DMS153 (cell line): Measurements from ENCODE around the gene KRT10.
"Not testable (repeated sequence)": the region's sequence is repeated elsewhere in the genome, so short reads cannot be mapped to it uniquely, and the experiment has no call there.

Experiments used
- DNase-seq: peaks from one replicate; lab custom pipeline; 2025; lab: John Stamatoyannopoulos, UW

Gene KRT10

DNA sequence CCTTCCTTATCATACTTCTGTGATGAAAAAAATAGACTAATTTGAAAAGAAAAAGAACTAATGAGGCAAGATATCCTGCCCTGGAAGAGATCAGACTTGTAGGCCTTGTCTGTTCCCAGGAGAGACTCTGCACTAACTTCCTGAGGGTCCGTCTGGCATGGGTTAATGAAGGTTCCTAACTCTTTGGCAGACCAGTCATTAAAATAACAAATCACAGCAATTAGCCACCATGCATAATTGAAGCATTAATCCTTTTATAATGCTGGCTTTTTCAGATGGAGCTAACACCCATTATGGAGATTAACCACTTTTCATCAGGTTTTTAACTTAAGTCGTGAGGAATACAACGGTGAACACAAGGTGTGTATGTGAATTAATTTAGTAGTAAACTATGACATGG lies 10.4 kb upstream of the KRT10 start:
- DNase-seq = no peak

DNA sequence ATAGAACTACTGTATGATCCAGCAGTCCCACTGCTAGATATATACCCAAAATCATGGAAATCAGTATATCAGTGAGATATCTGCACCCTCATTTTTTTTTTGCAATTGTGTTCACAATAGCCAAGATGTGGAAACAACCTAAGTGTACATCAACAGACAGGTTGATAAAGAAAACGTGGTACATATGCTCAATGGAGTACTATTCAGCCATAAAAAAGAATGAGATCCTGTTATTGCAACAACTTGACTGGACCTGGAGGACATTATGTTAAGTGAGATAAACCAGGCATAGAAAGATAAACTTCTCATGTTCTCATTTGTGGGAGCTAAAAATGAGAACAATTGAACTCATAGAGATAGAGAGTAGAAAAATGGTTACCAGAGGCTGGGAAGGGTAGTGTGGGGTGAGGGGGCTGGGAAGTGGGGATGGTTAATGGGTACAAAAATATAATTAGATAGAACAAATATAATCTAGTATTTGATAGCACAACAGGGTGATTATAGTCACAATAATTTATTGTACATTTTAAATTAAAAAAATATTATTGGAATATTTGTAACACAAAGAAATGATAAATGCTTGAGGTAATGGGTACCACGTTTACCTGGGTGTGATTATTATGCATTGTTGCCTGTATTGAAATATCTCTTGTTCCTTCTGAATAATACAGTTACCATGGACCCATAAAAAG lies 7.8 kb upstream of the KRT10 start:
- no peak for DNase-seq

DNA sequence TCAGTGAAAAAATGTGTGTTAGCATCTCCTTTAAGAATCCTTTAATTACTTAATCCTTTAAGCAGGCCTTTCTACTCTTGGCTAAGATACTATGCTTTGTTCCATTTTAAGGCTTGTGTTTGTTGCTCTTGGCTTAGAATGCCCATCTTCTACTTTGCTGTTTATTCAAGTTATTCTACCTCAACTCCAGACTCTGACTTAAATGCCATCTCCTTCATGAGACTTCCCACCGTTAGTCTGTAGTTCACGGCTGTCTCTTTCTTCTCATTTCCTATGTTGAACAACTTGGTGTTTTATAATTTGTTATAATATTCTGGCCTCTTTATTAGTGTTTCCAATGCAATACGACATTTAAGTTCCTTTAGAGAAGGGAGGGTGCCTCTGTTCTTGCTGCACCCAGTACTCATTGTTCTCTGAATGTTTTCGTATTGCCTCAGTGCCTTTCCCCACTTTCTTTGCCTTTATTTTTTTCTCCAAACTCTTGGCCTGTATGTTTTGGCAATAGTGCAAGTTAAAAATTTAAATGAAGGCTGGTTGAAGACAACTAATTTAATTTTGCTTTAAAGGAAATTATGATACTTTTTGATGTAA lies 6.1 kb upstream of the KRT10 start:
- DNase-seq = no peak

DNA sequence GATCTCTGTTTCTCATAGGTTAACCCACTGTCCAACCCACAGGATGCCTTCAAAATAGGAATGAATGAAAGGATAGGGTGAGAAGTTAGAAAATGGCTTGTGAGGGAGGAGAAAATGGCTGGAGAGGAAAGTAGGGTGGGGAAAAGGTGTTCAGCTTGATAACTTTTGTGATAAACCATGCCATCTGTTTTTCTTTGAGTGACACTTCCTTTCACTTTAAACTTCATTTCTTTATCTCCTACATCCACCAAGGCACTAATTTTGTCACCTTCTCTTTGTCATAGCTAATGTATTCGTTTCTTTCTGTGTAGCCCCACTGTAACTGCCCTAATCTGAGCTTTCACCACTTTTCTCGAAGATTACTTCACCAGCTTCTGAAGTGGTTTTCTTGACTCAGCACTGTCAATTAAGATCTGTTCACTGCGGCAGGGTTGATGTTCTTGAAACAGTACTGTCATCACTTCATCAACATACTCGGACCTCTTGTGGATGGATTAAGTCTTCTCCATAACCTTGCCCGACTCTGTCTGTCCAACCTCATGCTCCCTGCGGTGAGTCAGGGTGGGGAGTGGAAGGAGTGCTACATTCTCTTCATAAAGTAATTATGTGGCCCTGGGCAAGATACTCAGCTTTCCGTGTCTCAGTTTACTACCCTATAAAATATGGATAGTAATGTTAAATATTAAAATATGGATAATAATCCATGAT lies 5.5 kb upstream of the KRT10 start:
- no peak for DNase-seq

DNA sequence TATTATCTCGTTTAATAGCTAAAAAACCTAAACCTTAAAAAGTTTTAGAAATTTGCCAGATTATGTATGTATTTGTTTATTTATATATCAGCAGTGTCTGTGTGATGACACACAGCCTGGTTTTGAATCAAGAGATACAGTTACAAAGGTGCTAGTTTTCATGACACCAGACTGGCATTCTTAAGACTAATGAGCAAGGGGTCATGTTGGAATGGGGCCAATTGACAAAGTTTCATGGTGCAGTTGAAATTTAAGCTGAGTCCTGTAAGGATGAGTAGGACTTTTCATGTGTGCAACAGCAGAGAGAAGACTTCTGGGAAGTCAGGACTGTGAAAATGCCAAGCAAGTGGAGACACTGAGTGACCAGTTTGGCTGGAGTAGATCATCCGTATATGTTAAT lies 3.2 kb upstream of the KRT10 start:
- no peak for DNase-seq

DNA sequence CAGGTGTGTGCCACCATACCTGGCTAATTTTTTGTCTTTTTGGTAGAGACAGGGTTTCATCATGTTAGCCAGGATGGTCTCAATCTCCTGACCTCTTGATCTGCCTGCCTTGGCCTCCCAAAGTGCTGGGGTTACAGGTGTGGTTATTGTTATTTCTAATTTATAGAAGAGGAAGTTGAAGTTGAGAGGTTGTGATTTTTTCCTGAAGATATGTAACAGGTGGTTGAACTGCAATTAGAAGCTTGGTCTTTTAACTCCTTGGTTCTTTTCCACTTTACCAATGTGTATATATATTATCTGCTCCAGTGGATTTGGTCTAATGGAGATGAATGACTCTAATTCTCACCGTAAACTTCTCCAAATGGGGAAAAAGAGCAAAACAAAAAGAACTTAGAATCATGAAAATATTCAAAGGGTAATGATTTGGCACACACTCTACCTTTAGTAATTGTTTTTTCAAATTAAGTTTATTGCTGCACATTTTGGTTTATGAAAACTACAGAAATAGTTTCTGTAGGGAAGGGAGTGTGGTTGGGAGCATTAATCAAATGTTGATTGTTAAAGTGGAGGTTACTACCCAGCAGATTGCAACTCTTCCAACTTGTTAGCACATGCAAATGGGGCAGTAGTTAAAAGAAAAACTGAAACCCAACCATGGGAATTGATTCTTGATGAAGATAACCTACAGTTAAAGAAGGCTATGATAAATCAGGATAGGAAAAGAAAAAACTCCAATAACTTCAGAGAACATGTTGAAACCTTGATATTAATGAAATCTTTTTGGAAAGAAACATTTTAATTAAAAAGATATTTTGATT lies 1.8 kb upstream of the KRT10 start:
- DNase-seq = no peak

DNA sequence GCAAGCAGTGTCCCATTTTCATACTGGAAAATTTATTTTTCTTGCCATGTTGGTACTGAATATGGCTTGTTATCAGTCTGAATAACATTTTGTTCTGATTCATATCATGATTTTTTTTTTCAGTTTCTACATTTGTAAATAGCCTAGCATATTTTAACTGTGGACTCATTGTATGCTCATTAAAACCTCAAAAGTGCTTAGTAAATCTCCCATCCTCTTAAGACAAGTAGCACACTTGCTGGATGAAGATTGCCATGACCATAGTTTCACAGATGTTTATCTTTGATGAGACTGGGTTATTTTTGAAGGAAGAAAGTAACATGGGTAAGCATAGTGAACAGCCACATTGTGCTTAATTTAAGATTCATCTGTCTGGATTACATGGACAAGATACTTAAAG lies 878 bp downstream of the KRT10 start:
- DNase-seq = no peak

DNA sequence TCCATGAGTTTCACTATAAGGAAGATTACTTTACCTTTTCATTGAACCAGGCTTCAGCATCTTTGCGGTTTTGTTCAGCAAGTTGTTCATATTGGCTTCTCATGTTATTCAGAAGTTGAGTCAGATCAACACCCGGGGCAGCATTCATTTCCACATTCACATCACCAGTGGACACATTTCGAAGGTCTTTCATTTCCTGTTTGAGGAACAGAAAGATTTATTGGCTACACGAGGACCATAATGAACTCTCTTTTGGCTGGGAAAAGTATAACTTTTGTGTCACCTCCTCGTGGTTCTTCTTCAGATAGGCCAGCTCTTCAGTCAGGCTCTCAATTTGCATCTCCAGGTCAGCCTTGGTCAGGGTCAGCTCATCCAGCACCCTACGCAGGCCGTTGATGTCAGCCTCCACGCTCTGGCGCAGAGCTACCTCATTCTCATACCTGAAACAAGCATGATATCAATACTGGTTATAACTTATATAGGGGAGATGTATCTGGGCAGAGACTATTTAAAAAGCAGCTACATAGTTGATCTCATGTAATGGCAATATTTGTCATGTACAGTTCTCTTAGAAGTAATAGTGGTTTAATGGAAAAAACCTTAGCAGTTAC lies 2.1 kb downstream of the KRT10 start:
- DNase-seq = no peak

DNA sequence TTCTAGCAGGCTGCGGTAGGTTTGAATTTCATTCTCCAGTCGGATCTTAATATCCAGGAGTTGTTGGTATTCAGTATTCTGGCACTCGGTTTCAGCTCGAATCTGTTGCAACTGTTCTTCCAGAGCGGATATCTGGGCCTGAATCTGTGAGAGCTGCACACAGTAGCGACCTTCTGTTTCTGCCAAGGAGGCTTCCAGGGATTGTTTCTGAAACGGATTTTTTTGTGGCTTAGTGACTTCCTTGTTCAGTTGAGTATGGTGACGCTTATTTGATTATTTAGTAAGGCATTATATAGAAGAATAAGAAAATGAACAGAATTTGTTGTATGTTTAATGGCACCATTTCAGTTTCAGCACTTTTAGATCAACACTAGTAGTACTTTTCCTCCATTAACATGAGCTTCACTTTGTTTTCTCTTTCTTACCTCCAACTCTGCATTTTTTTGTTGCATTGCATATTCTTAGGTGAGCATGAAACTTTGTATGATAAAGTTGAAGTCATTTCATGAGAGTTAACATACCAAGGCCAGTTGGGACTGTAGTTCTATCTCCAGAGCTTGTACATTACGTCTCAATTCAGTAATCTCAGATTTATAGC lies 2.8 kb downstream of the KRT10 start:
- DNase-seq = no peak

DNA sequence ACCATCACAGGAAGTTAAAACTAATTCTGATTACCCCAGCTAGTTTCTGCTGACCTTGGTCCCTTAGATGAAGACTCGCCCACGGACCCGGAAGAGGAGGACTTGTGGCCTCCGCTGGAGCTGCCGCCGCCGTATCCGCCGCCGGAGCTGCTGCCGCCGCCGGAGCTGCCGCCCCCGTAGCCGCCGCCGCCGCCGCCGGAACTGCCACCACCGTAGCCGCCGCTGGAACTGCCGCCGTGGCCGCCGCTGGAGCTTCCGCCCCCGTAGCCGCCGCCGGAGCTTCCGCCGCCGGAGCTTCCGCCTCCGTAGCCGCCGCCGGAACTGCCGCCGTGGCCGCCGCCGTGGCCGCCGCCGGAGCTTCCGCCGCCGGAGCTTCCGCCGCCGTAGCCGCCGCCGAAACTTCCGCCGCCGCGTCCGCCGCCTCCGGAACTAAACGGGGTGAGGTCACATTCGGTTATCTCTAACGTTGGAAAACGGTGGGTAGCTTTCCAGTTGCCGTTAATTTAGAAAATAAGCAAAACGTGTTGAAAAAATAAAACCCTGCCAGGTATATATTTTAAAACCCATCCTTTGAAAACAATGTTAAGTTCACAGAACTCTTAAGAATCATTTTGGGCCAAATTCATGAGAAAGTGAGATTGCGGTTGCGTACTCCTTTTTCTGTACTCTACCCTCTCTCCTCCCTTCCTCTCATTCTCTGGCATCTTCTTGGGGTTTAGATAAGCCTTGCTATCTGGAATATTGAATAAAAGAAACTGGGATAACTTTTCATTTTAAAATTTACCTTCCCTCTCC lies 3.5 kb downstream of the KRT10 start:
- DNase-seq = peak; percentile 74

DNA sequence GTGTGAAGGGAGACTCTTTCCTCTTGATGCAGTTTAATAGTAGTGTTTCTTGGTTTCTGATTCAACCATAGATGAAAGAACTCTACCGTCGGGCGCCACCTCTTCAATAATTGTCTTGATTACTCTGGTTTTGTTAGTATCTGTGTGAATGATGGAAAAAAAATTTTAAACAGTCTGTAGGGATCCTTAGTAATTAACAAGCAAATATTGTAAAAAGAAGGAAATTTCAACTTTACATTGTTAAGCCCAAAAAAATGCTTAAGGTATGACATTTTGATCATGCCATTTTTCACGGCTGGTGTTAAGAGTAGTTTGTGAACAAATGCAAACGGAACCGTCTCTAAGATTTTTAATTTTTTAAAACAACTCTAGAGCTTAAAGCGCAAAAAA lies 4.1 kb downstream of the KRT10 start:
- no peak for DNase-seq

DNA sequence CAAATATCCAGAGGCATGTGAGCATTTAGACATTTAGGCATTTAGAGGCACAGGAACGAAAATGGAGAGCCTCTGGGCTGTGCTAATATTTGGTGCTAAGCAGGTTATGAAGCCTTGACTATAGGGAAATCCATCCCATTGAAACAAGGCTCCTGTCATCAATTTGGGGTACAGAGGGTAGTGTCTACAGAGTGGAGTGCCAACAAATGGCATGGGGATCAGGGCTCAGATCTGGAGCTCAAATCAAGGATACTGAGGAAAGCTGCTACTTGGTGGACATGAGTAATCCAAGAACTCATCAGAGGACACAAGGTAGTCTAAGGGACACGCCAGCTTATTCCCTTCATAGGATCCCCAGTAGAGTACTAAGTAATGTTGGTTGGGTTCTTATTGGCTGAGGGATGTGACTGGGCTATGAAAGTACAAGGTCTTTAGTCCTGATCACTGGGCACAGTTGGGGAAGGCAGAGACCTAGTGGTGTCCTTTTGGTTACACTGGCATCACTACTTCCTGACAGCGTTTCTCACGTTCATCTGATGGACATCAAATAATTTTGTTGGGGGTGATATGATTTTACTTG lies 5.2 kb downstream of the KRT10 start:
- no peak for DNase-seq

DNA sequence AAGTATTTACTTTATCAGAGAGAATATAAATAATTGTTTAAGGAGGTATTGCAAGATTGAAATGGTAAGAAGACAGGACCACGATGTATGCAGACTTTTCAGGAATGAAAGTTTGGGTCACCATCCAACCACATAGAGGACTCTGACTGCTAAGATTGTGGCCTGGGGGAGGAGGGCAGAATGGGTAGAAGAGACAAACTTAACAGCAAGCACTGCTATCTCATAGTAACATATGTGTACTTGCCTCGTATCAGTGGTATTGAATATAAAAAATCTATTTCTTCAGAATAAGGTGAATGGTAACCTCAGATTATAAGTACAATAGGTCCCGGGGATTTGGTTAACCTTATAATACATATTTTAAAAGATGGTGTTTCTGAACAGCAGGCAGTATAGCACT lies 5.8 kb downstream of the KRT10 start:
- no peak for DNase-seq

DNA sequence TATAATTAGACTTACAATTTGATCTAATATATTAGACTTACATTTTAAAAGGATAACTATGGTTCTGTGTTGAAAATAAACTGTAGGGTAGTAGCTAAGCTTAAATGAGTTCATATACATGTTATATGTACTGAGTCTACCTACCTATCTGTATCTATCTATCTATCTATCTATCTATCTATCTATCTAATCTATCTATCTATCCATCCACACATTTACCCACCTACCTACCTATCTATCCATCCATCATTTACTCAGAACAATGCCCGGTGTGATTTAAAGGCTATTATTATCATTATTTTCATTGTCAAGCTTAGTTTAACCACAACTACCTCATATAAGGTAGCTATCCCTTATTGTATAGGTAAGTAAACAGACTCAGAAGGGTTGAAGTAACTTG lies 7.0 kb downstream of the KRT10 start:
- no peak for DNase-seq

DNA sequence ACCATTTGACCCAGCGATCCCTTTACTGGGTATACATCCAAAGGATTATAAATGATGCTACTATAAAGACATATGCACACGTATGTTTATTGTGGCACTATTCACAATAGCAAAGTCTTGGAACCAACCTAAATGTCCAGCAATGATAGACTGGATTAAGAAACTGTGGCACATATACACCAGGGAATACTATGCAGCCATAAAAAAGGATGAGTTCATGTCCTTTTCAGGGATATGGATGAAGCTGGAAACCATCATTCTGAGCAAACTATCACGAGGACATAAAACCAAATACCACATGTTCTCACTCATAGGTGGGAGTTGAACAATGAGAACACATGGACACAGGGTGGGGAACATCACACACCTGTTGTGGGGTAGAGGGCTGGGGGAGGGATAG lies 7.8 kb downstream of the KRT10 start:
- DNase-seq = not testable (repeated sequence)

DNA sequence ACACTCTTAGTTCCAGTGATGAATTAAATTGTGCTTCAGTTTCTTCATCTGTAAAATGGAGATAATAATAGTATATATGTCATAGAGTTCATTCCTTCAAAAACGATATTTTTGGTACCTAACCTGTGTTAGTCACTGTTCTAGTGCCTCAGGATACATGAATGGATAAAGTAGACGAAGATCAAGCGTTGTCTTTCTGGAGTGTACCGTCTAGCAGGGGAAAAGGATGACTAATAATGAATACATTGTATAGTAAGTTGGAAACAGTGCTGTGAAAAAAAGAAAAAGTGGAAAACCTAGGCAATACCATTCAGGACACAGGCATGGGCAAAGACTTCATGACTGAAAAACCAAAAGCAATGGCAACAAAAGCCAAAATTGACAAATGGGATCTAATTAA lies 8.6 kb downstream of the KRT10 start:
- DNase-seq = no peak

DNA sequence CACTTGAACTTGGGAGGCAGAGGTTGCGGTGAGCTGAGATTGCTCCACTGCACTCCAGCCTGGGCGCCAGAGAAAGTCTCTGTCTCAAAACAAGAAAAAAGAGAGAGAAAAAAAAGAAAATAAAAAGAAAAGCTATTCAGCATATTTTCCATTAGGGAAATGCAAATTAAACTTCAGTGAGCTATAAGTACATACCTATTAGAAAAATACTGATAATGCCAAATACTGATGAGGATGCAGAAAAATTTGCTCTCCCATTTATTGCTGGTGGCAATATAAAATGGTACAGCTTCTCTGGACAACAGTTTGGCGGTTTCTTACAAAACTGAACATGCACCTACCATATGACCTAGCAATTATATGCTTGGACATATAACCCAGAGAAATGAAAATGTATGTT lies 9.8 kb downstream of the KRT10 start:
- DNase-seq = no peak

DNA sequence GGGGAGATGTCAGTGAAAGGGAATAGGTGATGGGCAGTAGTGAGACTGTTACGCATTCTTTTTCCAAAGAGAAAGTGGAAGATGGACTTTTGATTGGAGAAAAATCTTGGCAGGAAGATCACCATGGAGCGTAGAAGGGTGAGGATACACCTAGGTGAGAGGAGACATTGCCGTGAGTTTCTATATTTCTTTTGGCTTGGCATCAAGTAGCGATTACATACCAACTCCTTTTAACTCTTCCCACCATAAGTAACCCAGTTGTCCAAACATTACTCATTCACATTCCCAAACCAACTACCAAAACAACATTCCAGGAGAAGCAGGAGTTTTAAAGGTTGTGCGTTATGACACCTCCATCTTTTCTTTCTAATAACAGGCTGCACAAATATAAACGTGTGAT lies 11.9 kb downstream of the KRT10 start:
- no peak for DNase-seq

DNA sequence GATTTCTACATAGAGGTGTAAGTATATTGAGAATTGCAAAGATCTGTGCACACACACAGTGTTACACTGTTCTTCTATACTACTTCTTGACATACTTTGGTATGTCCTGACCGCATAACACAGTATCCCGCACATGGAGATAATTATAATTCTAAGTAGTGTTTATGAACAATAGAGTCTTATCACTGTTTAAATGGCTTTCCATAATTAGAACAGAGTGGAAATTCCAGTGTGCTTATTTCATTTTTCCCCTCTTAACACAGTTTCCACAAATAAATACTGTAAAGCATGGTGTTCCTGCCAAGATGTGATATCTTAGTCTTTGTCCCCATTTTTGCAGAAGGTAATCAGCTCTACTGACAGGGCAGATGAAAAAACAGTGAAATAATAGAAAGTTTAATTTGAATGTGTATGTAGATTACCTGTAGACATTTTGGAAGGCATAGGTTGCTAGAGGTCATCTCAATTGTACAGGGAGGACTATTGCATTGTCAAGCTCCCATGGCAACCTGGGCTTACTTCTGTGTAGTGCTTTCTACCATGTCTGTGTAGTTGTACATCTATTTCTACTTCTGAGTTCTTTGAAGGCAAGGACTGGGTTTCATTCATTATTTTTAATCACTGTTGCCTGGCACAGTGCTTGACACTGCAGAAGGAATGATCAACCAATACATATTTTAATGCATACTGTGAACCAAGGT lies 12.5 kb downstream of the KRT10 start:
- no peak for DNase-seq

DNA sequence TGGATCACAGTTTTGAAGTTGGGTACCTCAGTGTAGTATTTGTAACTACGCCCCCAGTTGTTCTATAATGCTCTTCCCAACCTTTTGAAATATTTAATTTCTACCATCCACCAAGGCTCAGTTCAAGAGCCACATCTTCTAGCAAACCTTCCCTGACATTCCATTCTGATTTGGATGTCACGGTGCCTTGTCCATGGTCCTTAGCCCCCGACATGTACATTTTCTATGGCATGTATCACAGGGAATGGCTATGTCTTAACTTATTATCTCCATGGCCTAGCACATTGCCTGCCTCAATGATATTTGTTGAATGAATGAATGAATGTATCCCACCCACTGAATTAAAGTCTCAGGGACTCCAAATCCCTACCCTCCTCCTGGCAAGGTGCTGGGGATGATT lies 16.3 kb downstream of the KRT10 start:
- DNase-seq = no peak
